Muscle of leg (tissue), 11 donors: ENCODE data around the gene FAM50A. TPM values are rescaled to one million over a fixed set of nuclear protein-coding genes. Genes with fewer than 3 reads are reported as not detected.
A peak's percentile ranks its signal among the peaks of the same experiment; 100 is the strongest.

ENCODE experiments used
- DNase-seq: peaks from one replicate; pipeline ENCODE4 v3.0.0; 2013
- H3K27ac ChIP-seq: one replicate; pipeline ENCODE4 v1.5.1; 2013; ENCODE audit warnings: mild to moderate bottlenecking, low read length, control low read depth
- H3K27me3 ChIP-seq: one replicate; pipeline ENCODE4 v1.6.1; 2013; ENCODE audit warnings: low read length; ENCODE audit not compliant: control insufficient read depth, insufficient read depth
- H3K36me3 ChIP-seq: one replicate; pipeline ENCODE4 v1.6.1; 2013; ENCODE audit warnings: low read length; ENCODE audit not compliant: control insufficient read depth, insufficient read depth
- H3K4me1 ChIP-seq: one replicate; pipeline ENCODE4 v1.6.1; 2013; ENCODE audit warnings: low read length; ENCODE audit not compliant: control insufficient read depth, insufficient read depth
- H3K4me3 ChIP-seq: one replicate; pipeline ENCODE4 v1.5.1; 2013; ENCODE audit warnings: low read length, control low read depth
- H3K9me3 ChIP-seq: replicated peaks from 2 replicates; pipeline ENCODE4 v1.6.1; 2013; ENCODE audit warnings: low read depth, low read length; ENCODE audit not compliant: control insufficient read depth
- WGBS: methylation state at CpG from one replicate; pipeline ENCODE4 v1.1.5; 2013; ENCODE audit warnings: missing lambda C conversion rate; ENCODE audit not compliant: insufficient coverage; 5-methylcytosine and 5-hydroxymethylcytosine counted together
- polyA plus RNA-seq, 8 donors: library from polyadenylated mRNA; unstranded; fragments of 120-200 nt; gene quantifications; one replicate each; pipeline versions ENCODE4 v1.2.1 to v1.2.3, GENCODE V29; 2013; ENCODE audit warnings: inconsistent platforms in 1 of 8, low replicate concordance in 1 of 8; ENCODE audit not compliant: insufficient read length in 8 of 8, insufficient read depth in 1 of 8
- total RNA-seq: library from RNA; stranded (reverse); fragments of 120-200 nt; gene quantifications from one replicate; pipeline ENCODE4 v1.2.4, GENCODE V29; 2013

The FAM50A gene
- total and polyA plus RNA-seq, 9 donors: 38.0 to 71.4 (median 64.4) TPM

DNA sequence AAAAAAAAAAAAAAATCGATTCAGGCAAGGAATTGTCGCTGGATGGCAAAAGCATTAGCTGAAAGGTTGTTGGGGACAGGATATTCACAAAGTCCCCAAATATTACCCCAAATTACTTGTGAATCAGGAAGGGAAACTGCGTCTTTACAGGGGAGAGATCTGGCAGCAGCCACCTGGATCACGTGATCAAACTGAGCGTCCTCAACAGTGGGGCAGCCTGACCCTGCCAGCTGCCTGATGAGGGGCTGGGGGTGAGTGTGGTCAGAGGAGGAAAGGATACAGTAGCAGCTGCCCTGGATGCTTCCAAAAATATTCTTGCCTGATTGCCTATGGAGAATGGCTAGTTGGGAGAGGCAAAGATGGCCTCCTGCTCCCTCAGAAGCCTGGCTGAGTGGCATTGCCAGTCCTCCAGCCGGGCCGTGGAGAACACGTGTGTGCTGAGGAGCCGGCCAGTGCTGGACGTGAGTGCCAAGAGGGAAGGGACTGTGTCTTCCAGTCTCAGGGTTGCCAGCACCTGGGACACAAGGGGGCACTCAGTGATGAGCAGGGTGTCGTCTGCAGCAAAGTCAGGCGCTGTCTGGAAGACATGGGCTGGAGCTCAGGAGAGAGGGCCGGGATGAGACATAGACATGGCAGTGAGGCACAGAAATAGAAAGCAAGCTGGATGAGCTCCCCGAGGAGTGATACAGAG, 38.1 kb downstream of the FAM50A start:
- Histone ChIP-seq H3K4me3 (no peak overlapping the region), H3K9me3 (no peaks in the 10 kb centered on the region), H3K27ac (no peak overlapping the region), H3K27me3 (no peaks in the 10 kb centered on the region), H3K36me3 (peaks cover 11% of the 10 kb centered on the region), H3K4me1 (peaks cover 26% of the 10 kb centered on the region)
- WGBS: 69% methylated on average over 12 of the region's 14 CpGs
- no peak for DNase-seq

DNA sequence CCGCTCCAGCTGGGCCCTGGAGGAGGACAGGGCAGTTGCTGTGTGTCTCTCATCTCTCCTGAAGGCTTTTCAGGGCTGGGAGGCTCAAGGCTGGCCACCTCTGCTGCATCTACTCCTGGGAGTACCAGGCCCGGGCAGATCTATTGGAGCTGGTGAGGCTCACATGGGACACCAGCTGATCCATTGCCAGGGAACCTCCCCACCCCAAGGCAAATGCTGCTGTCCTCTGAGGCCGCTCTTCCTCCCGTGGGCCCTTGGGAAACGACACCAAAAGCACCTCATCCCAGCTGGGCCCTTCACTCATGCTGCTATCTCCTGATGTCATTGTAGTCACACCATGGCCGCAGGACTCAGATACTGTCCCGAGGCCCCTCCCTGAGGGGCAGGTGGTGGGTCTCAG, 38.8 kb downstream of the FAM50A start:
- no peak for DNase-seq
- Histone ChIP-seq H3K4me1 (peaks cover 26% of the 10 kb centered on the region), H3K9me3 (no peaks in the 10 kb centered on the region), H3K36me3 (peaks cover 15% of the 10 kb centered on the region), H3K27ac (no peak overlapping the region), H3K27me3 (no peaks in the 10 kb centered on the region), H3K4me3 (no peak overlapping the region)
- WGBS: 75% methylated on average over 7 of the region's 7 CpGs

DNA sequence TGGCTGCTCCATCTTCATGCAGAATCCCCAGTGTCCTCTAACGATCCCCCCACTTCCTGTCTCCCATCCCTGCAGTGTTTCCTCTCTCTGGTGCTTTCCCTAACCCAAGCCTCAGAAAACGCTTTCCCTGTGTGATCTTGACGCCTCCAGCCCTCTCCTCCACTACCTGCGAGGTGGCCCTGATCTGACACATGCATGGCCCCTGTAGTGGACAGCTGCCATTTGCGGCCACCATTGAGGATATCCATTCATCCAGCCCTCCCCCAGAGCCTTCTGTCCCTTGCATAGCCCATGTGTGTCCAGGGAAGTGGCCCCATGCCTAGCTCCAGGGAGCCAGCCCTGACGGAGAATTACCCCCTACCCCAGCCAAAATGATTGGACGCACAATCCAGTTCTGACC, 39.4 kb downstream of the FAM50A start:
- Histone ChIP-seq H3K4me3 (no peak overlapping the region), H3K9me3 (no peaks in the 10 kb centered on the region), H3K27me3 (no peaks in the 10 kb centered on the region), H3K36me3 (peaks cover 15% of the 10 kb centered on the region), H3K4me1 (peaks cover 20% of the 10 kb centered on the region), H3K27ac (no peak overlapping the region)
- 68% methylated on average over 5 of the region's 7 CpGs for WGBS
- DNase-seq: no peak

DNA sequence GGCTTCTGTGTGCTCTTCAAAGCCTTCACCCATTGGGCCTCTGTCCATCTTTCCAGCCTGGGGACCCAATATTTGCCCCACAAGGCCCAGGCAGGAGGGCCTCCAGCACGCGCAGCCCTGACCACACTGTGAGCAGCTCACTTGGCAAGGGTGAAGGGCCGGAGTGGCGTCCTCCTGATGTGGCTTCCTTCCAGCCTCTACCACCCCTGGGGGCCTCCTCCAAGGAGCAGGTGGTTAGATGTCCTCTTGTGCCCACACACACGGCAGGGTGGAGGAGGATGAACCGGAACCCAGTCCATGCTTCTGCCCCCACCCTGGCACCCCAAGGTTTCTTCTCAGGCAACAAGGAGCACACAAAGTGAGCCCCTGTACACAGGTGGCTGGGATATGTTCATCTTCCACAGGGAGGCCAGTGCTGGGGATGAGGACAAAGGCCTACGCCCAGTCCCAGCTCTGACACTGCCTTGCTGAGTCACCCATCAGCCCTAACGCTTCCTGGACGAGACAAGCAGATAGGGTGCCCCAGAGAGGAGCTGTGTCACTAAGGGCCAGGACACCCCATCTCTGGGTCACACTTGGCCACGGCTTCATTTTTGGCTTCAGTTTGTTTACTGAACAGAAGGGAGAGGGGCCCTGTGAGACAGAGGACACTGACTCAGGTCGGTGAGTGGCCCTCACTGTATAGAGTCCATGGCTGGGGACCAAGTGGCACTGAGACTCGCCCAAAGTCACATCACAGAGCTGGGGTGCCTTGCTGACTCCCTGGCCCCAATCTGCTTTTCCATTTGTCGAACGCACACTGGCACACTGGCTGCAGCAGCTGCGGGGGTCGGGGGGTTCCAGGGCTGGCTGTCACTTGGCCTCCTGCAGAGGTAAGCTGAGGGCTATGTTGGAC, 40.6 kb downstream of the FAM50A start:
- DNase-seq: no peak
- Histone ChIP-seq H3K36me3 (peaks cover 15% of the 10 kb centered on the region), H3K4me3 (no peak overlapping the region), H3K27ac (no peak overlapping the region), H3K4me1 (peaks cover 18% of the 10 kb centered on the region), H3K9me3 (no peaks in the 10 kb centered on the region), H3K27me3 (no peaks in the 10 kb centered on the region)
- 83% methylated on average over 14 of the region's 16 CpGs for WGBS

DNA sequence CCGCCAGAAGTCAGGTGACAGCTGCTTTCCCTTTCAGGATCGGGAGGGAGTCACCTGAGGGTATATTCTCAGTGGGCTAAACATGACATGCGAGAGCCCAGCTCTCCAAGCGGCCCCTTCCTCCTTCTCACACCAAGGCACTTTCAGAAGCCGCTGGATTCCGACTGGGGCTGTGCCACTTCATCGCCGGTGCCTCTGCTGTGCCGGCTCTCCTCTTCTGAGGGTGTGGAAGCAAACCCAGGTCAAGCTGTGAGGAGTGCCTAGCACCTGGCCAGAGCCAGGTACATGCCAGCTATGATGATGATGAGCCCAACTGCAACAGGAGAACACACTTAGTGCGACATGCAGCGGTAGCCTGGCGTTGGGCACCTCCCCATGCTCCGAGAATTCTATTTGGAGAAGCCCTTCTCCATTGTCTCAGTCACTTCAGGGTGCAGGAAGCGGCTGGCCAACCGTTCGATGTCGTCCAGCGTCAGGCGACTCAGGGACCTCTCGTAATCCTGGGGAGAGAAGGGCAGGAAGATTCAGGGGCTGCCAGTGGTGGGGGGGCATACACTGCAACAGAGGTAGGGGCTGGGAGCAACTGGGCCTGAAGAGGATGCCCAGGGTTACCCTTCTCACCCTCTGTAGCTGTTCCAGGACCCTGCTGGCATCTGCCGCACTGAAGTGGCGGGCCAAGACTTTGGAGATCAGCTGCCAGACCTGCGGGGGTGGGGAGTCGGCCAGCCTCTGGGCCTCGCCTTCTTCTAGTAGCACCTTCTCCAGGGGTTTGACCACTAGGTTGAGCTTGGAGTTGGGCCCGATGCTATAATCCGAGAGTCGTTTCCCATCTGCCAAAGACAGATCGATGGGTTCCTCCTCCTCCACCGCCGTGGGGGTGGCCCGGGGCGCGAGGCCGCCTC, 41.5 kb downstream of the FAM50A start:
- Histone ChIP-seq H3K4me1 (peaks cover 23% of the 10 kb centered on the region), H3K9me3 (no peaks in the 10 kb centered on the region), H3K36me3 (peaks cover 15% of the 10 kb centered on the region), H3K4me3 (peak overlapping the region; percentile 50), H3K27me3 (no peaks in the 10 kb centered on the region), H3K27ac (no peak overlapping the region)
- no peak for DNase-seq
- WGBS: 58% methylated on average over 29 of the region's 35 CpGs

DNA sequence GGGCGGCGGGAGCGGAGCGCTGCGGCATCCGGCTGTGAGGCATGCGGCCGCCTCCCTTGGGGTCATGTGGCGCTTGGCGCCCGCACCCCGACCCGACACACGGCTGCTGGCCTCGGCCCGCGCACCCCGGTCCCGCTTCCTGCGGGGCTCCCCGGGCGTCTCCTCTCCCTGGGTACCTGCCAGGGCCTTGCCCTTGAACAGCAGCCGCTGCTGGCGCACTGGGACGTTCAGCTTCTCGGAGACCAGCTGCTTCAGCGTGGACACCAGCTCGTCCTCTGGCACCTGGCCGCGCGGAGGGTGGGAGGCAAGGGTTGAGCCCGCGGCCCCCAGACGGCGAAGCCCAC, 42.1 kb downstream of the FAM50A start:
- peaks cover 23% of the 10 kb centered on the region for H3K4me1 ChIP-seq
- peak; percentile 40 for DNase-seq
- no peaks in the 10 kb centered on the region for H3K27me3 ChIP-seq
- H3K27ac ChIP-seq: peak overlapping the region; percentile 13
- 43% methylated on average over 35 of the region's 35 CpGs for WGBS
- H3K4me3 ChIP-seq: peak overlapping the region; percentile 50
- no peaks in the 10 kb centered on the region for H3K9me3 ChIP-seq
- peaks cover 15% of the 10 kb centered on the region for H3K36me3 ChIP-seq

DNA sequence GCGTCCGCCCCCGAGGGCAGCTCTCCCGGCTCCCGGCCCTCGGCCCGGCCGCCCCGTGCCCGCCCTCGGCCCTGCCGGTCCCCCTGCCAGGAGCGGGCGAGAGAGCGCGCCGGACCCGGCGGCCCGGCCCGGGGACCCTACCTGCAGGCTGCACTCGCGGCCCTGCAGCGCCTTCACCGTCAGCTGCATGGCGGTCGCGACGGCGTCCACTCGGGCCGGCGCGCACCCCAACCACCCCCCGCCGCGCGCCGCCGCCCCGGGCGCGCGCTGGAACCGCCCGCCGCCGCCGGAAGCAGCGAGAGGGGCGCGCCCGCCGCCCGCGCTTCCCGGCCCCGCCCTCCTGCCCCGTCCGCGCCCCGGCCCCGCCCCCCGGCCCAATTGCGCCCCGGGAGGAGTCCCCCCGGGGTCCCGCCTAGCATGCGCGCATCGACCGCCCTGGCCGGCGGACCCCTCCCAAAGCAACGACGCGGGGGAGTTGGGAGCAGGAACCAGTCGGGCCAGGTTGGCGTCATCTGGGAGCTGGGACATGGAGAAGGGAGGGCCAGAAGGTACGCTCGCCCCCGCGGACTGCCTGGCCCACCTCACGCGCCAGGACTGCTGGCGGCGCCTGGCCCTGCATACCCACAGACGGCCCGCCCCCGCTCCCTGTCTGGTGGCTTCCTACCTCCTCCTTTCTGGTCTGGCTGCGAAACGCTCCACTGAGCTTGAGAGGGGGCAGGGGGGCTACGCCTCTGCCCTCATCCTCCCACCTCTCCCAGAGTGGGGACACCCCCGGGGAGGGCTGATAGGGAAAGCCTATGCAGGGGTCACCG, 42.7 kb downstream of the FAM50A start, which contains the start of gene UBL4A:
Gene UBL4A, minus strand, starts transcription at position 220 of the 812 bp plus-strand sequence. Its CDS starts 31 bp downstream, at position 189.
- H3K4me3 ChIP-seq: peak within 1 kb of the TSS; percentile 50
- H3K4me1 ChIP-seq: peaks cover 23% of the 10 kb centered on the region
- 22% methylated on average over 72 of the region's 95 CpGs for WGBS
- peaks cover 15% of the 10 kb centered on the region for H3K36me3 ChIP-seq
- no peaks in the 10 kb centered on the region for H3K27me3 ChIP-seq
- peak; percentile 55 for DNase-seq
- H3K27ac ChIP-seq: peak within 1 kb of the TSS; percentile 69
- H3K9me3 ChIP-seq: no peaks in the 10 kb centered on the region

DNA sequence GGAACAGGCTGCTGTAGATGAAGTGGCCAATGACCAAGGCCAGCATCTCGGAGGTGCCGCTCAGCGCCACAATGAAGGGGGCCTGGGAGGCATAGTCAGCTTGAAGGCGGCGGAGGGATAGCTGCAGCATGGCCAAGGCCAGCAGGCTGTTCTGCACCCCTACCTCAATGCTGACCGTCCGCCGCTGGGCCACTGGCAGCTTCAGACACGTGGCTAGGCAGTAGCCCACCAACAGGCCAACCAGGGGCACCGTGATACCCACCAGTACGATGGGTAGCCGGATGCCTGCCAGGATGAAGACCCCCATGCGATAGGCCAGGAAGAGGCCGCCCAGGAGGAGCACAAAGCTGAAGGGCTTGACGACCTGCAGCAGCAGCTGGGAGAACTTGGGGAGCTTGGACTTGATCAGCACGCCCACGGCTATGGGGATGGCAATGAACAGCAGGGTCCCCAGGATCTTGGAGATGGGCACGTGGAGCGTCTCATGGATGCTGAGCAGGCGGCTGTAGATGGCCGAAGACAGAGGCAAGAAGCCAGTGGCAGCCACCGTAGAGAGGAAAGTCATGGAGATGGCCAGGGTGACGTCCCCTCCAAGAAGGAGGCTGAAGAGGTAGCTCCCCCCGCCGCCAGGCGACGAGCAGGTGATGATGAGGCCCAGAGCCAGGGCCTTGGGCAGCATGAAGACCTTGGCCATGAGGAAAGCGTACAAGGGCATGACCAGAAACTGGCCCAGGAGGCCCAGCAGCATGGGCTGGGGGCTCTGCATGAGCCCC, 43.8 kb downstream of the FAM50A start:
- WGBS: 89% methylated on average over 28 of the region's 28 CpGs
- no peak overlapping the region for H3K4me3 ChIP-seq

More for the DNA sequence above, 43.8 kb downstream of the FAM50A start:
- H3K27me3 ChIP-seq: no peaks in the 10 kb centered on the region
- peaks cover 15% of the 10 kb centered on the region for H3K36me3 ChIP-seq
- DNase-seq: no peak
- H3K27ac ChIP-seq: no peak overlapping the region
- no peaks in the 10 kb centered on the region for H3K9me3 ChIP-seq
- H3K4me1 ChIP-seq: peaks cover 23% of the 10 kb centered on the region
